Adrenal gland (tissue), 12 donors: ENCODE results near the gene FREY1. TPM values are rescaled to one million over a fixed set of nuclear protein-coding genes. Genes with fewer than 3 reads are reported as not detected.
A peak's percentile ranks its signal among the peaks of the same experiment; 100 is the strongest.

Experiments used
- DNase-seq, 7 donors: peaks; one replicate each; pipeline ENCODE4 v3.0.0-alpha.2; 2019 to 2020
- H3K27ac ChIP-seq, 5 donors: fragments of 200-600 bp; sonication (generic) in 4 of 5; 1 replicate in 3 of 5; 2 replicates in 2 of 5; pipeline versions ENCODE4 v1.5.1 to v1.8.0; 2016 to 2020; ENCODE audit warnings: mild to moderate bottlenecking in 1 of 5
- H3K27me3 ChIP-seq: fragments of 200-600 bp; 2 replicates; pipeline ENCODE4 v1.8.0; 2021
- H3K36me3 ChIP-seq, 2 donors: fragments of 200-600 bp; replicated peaks in 1 of 2; 1 replicate in 1 of 2; 2 replicates in 1 of 2; pipeline versions ENCODE4 v1.5.1 to v1.8.0; 2018 to 2022
- H3K4me1 ChIP-seq, 2 donors: fragments of 200-600 bp; replicated peaks in 1 of 2; 1 replicate in 1 of 2; 2 replicates in 1 of 2; pipeline versions ENCODE4 v1.5.1 to v1.8.0; 2018 to 2021
- H3K4me3 ChIP-seq, 4 donors: fragments of 200-600 bp; sonication (generic) in 3 of 4; one replicate each; pipeline ENCODE4 v1.5.1; 2016 to 2018
- H3K9me3 ChIP-seq, 3 donors: fragments of 200-600 bp; sonication (generic) in 1 of 3; replicated peaks in 1 of 3; 1 replicate in 2 of 3; 2 replicates in 1 of 3; pipeline versions ENCODE4 v1.5.1 to v1.8.0; 2016 to 2021
- CTCF ChIP-seq, 6 experiments: fragments of 450-650 bp in 4 of 6; fragments of 200-600 bp in 2 of 6; sonication (generic) in 1 of 6; IDR thresholded peaks; 1 replicate in 5 of 6; 2 replicates in 1 of 6; pipeline versions ENCODE4 v1.5.1 to v1.8.0; 2016 to 2021; ENCODE audit warnings: antibody characterized with exemption in 6 of 6, mild to moderate bottlenecking in 2 of 6, moderate library complexity in 1 of 6
- POLR2A ChIP-seq, 2 donors: fragments of 450-650 bp; IDR thresholded peaks; one replicate each; pipeline ENCODE4 v1.6.1; 2017; ENCODE audit warnings: antibody characterized with exemption in 2 of 2, mild to moderate bottlenecking in 2 of 2, moderate library complexity in 1 of 2
- WGBS, 4 donors: extraction: QIAGEN DNeasy Blood & Tissue Kit in 2 of 4; methylation state at CpG; one replicate each; pipeline versions ENCODE4 v1.1.5 to v1.1.7; 2013 to 2017; 5-methylcytosine and 5-hydroxymethylcytosine counted together
- intact Hi-C, 2 donors: fragments of 100-400 bp; cut with DNase I; formaldehyde crosslinking; loops; one replicate each; pipeline versions ENCODE4 v1.14.1 to v1.15.0; 2022 to 2023
- polyA plus RNA-seq, 3 donors: library from polyadenylated mRNA; stranded (reverse); fragments of 200-250 nt in 2 of 3; fragments of 350-450 nt in 1 of 3; fragmentation: Illumina TruSeq in 1 of 3; extraction: RNeasy Lipid Tissue Mini Kit (QIAGEN cat#74804) in 1 of 3; gene quantifications; one replicate each; pipeline ENCODE4 v1.2.3, GENCODE V29; 2013 to 2014
- total RNA-seq, 9 donors: library from RNA; depleted of rRNA in 4 of 9; stranded (reverse); fragments of >200 nt in 4 of 9; fragments of 120-200 nt in 1 of 9; fragmentation: NEBNext Ultra II Directional in 1 of 9; extraction: Animal tissue kit (Norgen Biotek cat#: 25700) in 1 of 9; gene quantifications; one replicate each; pipeline versions ENCODE4 v1.1.0 to v1.2.4, GENCODE V29; 2013 to 2023
- donor health status: healthy with polysubstance abuse.
- donor health status: Bipolar disorder and iron deficiency.
- donor health status: DM: yes; HTN: yes; CAD: no.
- donor health status: DM: no; HTN: no; CAD: no.
- donor health status: DM: no; HTN: no; CAD: no.
- donor health status: DM: yes; HTN: yes; CAD: no.

The FREY1 gene
- total and polyA plus RNA-seq, 12 donors: 0.30 to 1.2 (median 0.79) TPM; not detected in 5

- no peak overlapping the region for H3K4me3 ChIP-seq
- H3K36me3 ChIP-seq: peaks cover 0 to 54% of the 10 kb centered on the region in 2 donors
- intact Hi-C loops: no loop called here
- peak in 2 of 7 donors; percentile 11 to 17 for DNase-seq
- H3K4me1 ChIP-seq: peaks cover 0 to 14% of the 10 kb centered on the region in 2 donors
- TF ChIP-seq POLR2A (IDR thresholded peaks at IDR 0.05) (no peak), CTCF (IDR thresholded peaks at IDR 0.05) (no peak)
- WGBS, 4 donors: 82 to 93% (median 88%) methylated on average over 14 to 21 of the region's 21 CpGs
- no peaks in the 10 kb centered on the region for H3K27me3 ChIP-seq
- H3K9me3 ChIP-seq: no peaks in the 10 kb centered on the region
- H3K27ac ChIP-seq: no peak overlapping the region
Measured at GRCh38 chr11:45933846-45934579, 26.9 kb upstream of the FREY1 start.

GRCh38 chr11:45933131-45933831 is 26.2 kb upstream of the FREY1 start:
- no peaks in the 10 kb centered on the region for H3K27me3 ChIP-seq
- no peaks in the 10 kb centered on the region for H3K9me3 ChIP-seq
- peak in 4 of 7 donors; percentile 15 to 51 (median 30) for DNase-seq
- intact Hi-C loops: no loop called here
- H3K4me1 ChIP-seq: peaks cover 0 to 14% of the 10 kb centered on the region in 2 donors
- H3K4me3 ChIP-seq: no peak overlapping the region
- H3K36me3 ChIP-seq: peaks cover 0 to 54% of the 10 kb centered on the region in 2 donors
- TF ChIP-seq CTCF (IDR thresholded peaks at IDR 0.05) (no peak), POLR2A (IDR thresholded peaks at IDR 0.05) (no peak)
- WGBS, 4 donors: 71 to 75% (median 73%) methylated on average over 15 of the region's 15 CpGs
- no peak overlapping the region for H3K27ac ChIP-seq

GRCh38 chr11:45932217-45932616 is 25.1 kb upstream of the FREY1 start:
- peaks cover 0 to 11% of the 10 kb centered on the region in 2 donors for H3K4me1 ChIP-seq
- intact Hi-C loops: no loop called here
- peaks cover 0 to 44% of the 10 kb centered on the region in 2 donors for H3K36me3 ChIP-seq
- 81 to 88% (median 87%) methylated on average over 8 of the region's 8 CpGs for WGBS, 4 donors
- DNase-seq: peak in 2 of 7 donors; percentile 11 to 20
- no peak overlapping the region for H3K4me3 ChIP-seq
- TF ChIP-seq POLR2A (IDR thresholded peaks at IDR 0.05) (no peak), CTCF (IDR thresholded peaks at IDR 0.05) (no peak)
- peak overlapping the region in 1 of 5 donors; percentile 77 for H3K27ac ChIP-seq
- H3K9me3 ChIP-seq: no peaks in the 10 kb centered on the region
- no peaks in the 10 kb centered on the region for H3K27me3 ChIP-seq

- H3K27ac ChIP-seq: peak overlapping the region in 2 of 5 donors; percentile 3 to 77
- H3K4me3 ChIP-seq: no peak overlapping the region
- intact Hi-C loops: no loop called here
- H3K36me3 ChIP-seq: peaks cover 0 to 39% of the 10 kb centered on the region in 2 donors
- H3K27me3 ChIP-seq: no peaks in the 10 kb centered on the region
- 52 to 69% (median 54%) methylated on average over 7 to 10 of the region's 10 CpGs for WGBS, 4 donors
- DNase-seq: peak in 5 of 7 donors; percentile 20 to 71 (median 61)
- TF ChIP-seq POLR2A (IDR thresholded peaks at IDR 0.05) (no peak), CTCF (IDR thresholded peaks at IDR 0.05) (no peak)
- peaks cover 0 to 7% of the 10 kb centered on the region in 2 donors for H3K4me1 ChIP-seq
- no peaks in the 10 kb centered on the region for H3K9me3 ChIP-seq
Measured at GRCh38 chr11:45931739-45932138, 24.7 kb upstream of the FREY1 start.
